ENCODE results near the gene BSDC1.

GRCh38 chr1:32367912-32368635 is 26.2 kb downstream of the BSDC1 start:
- TF ChIP-seq, protein P1, sequence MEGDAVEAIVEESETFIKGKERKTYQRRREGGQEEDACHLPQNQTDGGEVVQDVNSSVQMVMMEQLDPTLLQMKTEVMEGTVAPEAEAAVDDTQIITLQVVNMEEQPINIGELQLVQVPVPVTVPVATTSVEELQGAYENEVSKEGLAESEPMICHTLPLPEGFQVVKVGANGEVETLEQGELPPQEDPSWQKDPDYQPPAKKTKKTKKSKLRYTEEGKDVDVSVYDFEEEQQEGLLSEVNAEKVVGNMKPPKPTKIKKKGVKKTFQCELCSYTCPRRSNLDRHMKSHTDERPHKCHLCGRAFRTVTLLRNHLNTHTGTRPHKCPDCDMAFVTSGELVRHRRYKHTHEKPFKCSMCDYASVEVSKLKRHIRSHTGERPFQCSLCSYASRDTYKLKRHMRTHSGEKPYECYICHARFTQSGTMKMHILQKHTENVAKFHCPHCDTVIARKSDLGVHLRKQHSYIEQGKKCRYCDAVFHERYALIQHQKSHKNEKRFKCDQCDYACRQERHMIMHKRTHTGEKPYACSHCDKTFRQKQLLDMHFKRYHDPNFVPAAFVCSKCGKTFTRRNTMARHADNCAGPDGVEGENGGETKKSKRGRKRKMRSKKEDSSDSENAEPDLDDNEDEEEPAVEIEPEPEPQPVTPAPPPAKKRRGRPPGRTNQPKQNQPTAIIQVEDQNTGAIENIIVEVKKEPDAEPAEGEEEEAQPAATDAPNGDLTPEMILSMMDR (IDR thresholded peaks at IDR 0.05; ENCODE audit: low read length) = no peak
- no peak for TF ChIP-seq EZH2 (IDR thresholded peaks at IDR 0.05; ENCODE audit: borderline replicate concordance, low read length)

All from OCI-LY1 (cell line).